ENCODE results near the gene SLC38A11.
A peak's percentile ranks its signal among the peaks of the same experiment; 100 is the strongest.

SLC38A11 gene

DNA sequence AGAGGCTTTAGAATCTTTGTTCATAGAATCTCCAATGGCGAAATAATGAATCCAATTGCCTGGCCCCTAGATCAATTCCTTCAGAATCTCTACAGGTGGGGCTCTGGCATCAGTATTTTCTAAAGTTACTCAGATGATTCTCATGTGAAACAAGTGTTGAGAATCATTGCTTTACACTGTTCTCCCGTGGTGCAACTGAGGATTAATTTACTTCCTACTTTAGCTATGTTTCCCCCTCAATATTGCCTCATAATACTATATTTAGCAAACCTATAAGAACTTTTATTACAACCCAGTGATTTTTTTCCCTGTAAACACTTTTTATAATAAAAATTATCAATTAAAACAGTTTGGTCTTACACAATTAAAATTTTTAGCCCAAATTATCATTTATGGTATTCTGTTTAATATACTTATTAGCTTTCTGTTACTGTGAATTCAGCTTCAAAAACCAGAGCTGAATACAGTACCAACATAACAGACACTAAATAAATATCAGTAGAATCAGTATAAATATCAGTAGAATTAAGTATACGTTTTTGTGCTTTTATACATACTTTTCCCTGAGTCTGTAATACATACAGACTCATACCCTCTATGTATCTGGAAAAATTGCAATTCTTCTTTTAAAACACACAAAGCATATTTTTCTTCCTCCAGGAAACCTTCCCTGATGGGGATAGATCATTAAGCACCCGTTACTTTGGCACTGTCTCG, 20.8 kb downstream of the SLC38A11 start:
- H3K27ac ChIP-seq (ENCODE audit: low read length), result no peak overlapping the region
- no peak overlapping the region for H3K4me3 ChIP-seq (ENCODE audit: low read length)
- no peaks in the 10 kb centered on the region for H3K4me1 ChIP-seq (ENCODE audit: insufficient read depth, low read length)
- H3K9me3 ChIP-seq (ENCODE audit: insufficient read depth, low read depth, low read length), result no peaks in the 10 kb centered on the region; the same call in 1 of the 2 replicates
- no peaks in the 10 kb centered on the region for H3K36me3 ChIP-seq (ENCODE audit: insufficient read depth, low read depth, low read length)
- H3K9ac ChIP-seq (ENCODE audit: low read depth, low read length), result no peak overlapping the region
- H3K27me3 ChIP-seq (ENCODE audit: insufficient read depth, low read length), result no peaks in the 10 kb centered on the region

- Histone ChIP-seq H3K27me3 (ENCODE audit: insufficient read depth, low read length) (no peaks in the 10 kb centered on the region), H3K27ac (ENCODE audit: low read length) (no peak overlapping the region), H3K9ac (ENCODE audit: low read depth, low read length) (no peak overlapping the region), H3K4me1 (ENCODE audit: insufficient read depth, low read length) (no peaks in the 10 kb centered on the region), H3K9me3 (ENCODE audit: insufficient read depth, low read depth, low read length) (no peaks in the 10 kb centered on the region; the same call in 1 of the 2 replicates), H3K4me3 (ENCODE audit: low read length) (no peak overlapping the region), H3K36me3 (ENCODE audit: insufficient read depth, low read depth, low read length) (no peaks in the 10 kb centered on the region)
These were observed 21.6 kb downstream of the SLC38A11 start for GRCh38 chr2:164933671-164934189.

- Histone ChIP-seq H3K27ac (ENCODE audit: low read length) (no peak overlapping the region), H3K4me3 (ENCODE audit: low read length) (no peak overlapping the region), H3K4me1 (ENCODE audit: insufficient read depth, low read length) (peaks cover 6% of the 10 kb centered on the region; the same call in 1 of the 2 replicates), H3K9me3 (ENCODE audit: insufficient read depth, low read depth, low read length) (no peaks in the 10 kb centered on the region; the same call in 1 of the 2 replicates), H3K36me3 (ENCODE audit: insufficient read depth, low read depth, low read length) (no peaks in the 10 kb centered on the region), H3K9ac (ENCODE audit: low read depth, low read length) (no peak overlapping the region), H3K27me3 (ENCODE audit: insufficient read depth, low read length) (no peaks in the 10 kb centered on the region)
These were observed 22.9 kb downstream of the SLC38A11 start for GRCh38 chr2:164932377-164932776.

- no peaks in the 10 kb centered on the region; the same call in 1 of the 2 replicates for H3K9me3 ChIP-seq (ENCODE audit: insufficient read depth, low read depth, low read length)
- H3K36me3 ChIP-seq (ENCODE audit: insufficient read depth, low read depth, low read length), result no peaks in the 10 kb centered on the region
- H3K4me3 ChIP-seq (ENCODE audit: low read length), result no peak overlapping the region
- no peak overlapping the region for H3K27ac ChIP-seq (ENCODE audit: low read length)
- no peak overlapping the region for H3K9ac ChIP-seq (ENCODE audit: low read depth, low read length)
- H3K4me1 ChIP-seq (ENCODE audit: insufficient read depth, low read length), result peaks cover 6% of the 10 kb centered on the region; the same call in 1 of the 2 replicates
- H3K27me3 ChIP-seq (ENCODE audit: insufficient read depth, low read length), result no peaks in the 10 kb centered on the region
These were observed 27.1 kb downstream of the SLC38A11 start for GRCh38 chr2:164928101-164928673.

- no peaks in the 10 kb centered on the region for H3K27me3 ChIP-seq (ENCODE audit: insufficient read depth, low read length)
- H3K4me3 ChIP-seq (ENCODE audit: low read length), result no peak overlapping the region
- no peak overlapping the region for H3K27ac ChIP-seq (ENCODE audit: low read length)
- 0 out of 2 replicates have a peak, but pooled peaks cover 2% of the 10 kb centered on the region for H3K4me1 ChIP-seq (ENCODE audit: insufficient read depth, low read length)
- no peaks in the 10 kb centered on the region for H3K9me3 ChIP-seq (ENCODE audit: insufficient read depth, low read depth, low read length)
- no peak overlapping the region for H3K9ac ChIP-seq (ENCODE audit: low read depth, low read length)
- no peaks in the 10 kb centered on the region for H3K36me3 ChIP-seq (ENCODE audit: insufficient read depth, low read depth, low read length)
These were observed 33.2 kb downstream of the SLC38A11 start for GRCh38 chr2:164922134-164922533.

- Histone ChIP-seq H3K27me3 (ENCODE audit: insufficient read depth, low read length) (no peaks in the 10 kb centered on the region), H3K27ac (ENCODE audit: low read length) (no peak overlapping the region), H3K4me3 (ENCODE audit: low read length) (no peak overlapping the region), H3K4me1 (ENCODE audit: insufficient read depth, low read length) (0 out of 2 replicates have a peak, but pooled peaks cover 4% of the 10 kb centered on the region), H3K36me3 (ENCODE audit: insufficient read depth, low read depth, low read length) (no peaks in the 10 kb centered on the region), H3K9ac (ENCODE audit: low read depth, low read length) (no peak overlapping the region), H3K9me3 (ENCODE audit: insufficient read depth, low read depth, low read length) (no peaks in the 10 kb centered on the region)
These were observed 34.9 kb downstream of the SLC38A11 start for GRCh38 chr2:164920430-164920829.

- Histone ChIP-seq H3K4me1 (ENCODE audit: insufficient read depth, low read length) (peaks cover 29% of the 10 kb centered on the region), H3K9ac (ENCODE audit: low read depth, low read length) (no peak overlapping the region), H3K27me3 (ENCODE audit: insufficient read depth, low read length) (no peaks in the 10 kb centered on the region), H3K27ac (ENCODE audit: low read length) (no peak overlapping the region), H3K4me3 (ENCODE audit: low read length) (no peak overlapping the region), H3K36me3 (ENCODE audit: insufficient read depth, low read depth, low read length) (no peaks in the 10 kb centered on the region), H3K9me3 (ENCODE audit: insufficient read depth, low read depth, low read length) (no peaks in the 10 kb centered on the region)
These were observed 37.9 kb downstream of the SLC38A11 start for GRCh38 chr2:164917296-164917903.

GRCh38 chr2:164915566-164915965, 39.8 kb downstream of the SLC38A11 start:
- Histone ChIP-seq H3K27ac (ENCODE audit: low read length) (no peak overlapping the region), H3K4me3 (ENCODE audit: low read length) (no peak overlapping the region), H3K9ac (ENCODE audit: low read depth, low read length) (no peak overlapping the region), H3K9me3 (ENCODE audit: insufficient read depth, low read depth, low read length) (no peaks in the 10 kb centered on the region), H3K36me3 (ENCODE audit: insufficient read depth, low read depth, low read length) (no peaks in the 10 kb centered on the region), H3K27me3 (ENCODE audit: insufficient read depth, low read length) (no peaks in the 10 kb centered on the region), H3K4me1 (ENCODE audit: insufficient read depth, low read length) (peaks cover 32% of the 10 kb centered on the region)

GRCh38 chr2:164913640-164914350, 41.5 kb downstream of the SLC38A11 start:
- Histone ChIP-seq H3K9ac (ENCODE audit: low read depth, low read length) (peak overlapping the region; percentile 49), H3K36me3 (ENCODE audit: insufficient read depth, low read depth, low read length) (no peaks in the 10 kb centered on the region), H3K27ac (ENCODE audit: low read length) (peak overlapping the region; percentile 67), H3K27me3 (ENCODE audit: insufficient read depth, low read length) (no peaks in the 10 kb centered on the region), H3K4me3 (ENCODE audit: low read length) (peak overlapping the region; percentile 37; the same call in 1 of the 2 replicates), H3K9me3 (ENCODE audit: insufficient read depth, low read depth, low read length) (no peaks in the 10 kb centered on the region), H3K4me1 (ENCODE audit: insufficient read depth, low read length) (peaks cover 36% of the 10 kb centered on the region)

GRCh38 chr2:164913011-164913410, 42.3 kb downstream of the SLC38A11 start:
- peak overlapping the region; percentile 37 for H3K4me3 ChIP-seq (ENCODE audit: low read length)
- H3K27me3 ChIP-seq (ENCODE audit: insufficient read depth, low read length), result no peaks in the 10 kb centered on the region
- H3K27ac ChIP-seq (ENCODE audit: low read length), result peak overlapping the region; percentile 67
- H3K9ac ChIP-seq (ENCODE audit: low read depth, low read length), result peak overlapping the region; percentile 49; the same call in 1 of the 2 replicates
- H3K36me3 ChIP-seq (ENCODE audit: insufficient read depth, low read depth, low read length), result no peaks in the 10 kb centered on the region
- peaks cover 36% of the 10 kb centered on the region for H3K4me1 ChIP-seq (ENCODE audit: insufficient read depth, low read length)
- H3K9me3 ChIP-seq (ENCODE audit: insufficient read depth, low read depth, low read length), result no peaks in the 10 kb centered on the region

- peaks cover 36% of the 10 kb centered on the region for H3K4me1 ChIP-seq (ENCODE audit: insufficient read depth, low read length)
These were observed 43.5 kb downstream of the SLC38A11 start for GRCh38 chr2:164911832-164912231.

More at GRCh38 chr2:164911832-164912231, 43.5 kb downstream of the SLC38A11 start:
- no peak overlapping the region for H3K4me3 ChIP-seq (ENCODE audit: low read length)
- H3K36me3 ChIP-seq (ENCODE audit: insufficient read depth, low read depth, low read length), result no peaks in the 10 kb centered on the region
- no peaks in the 10 kb centered on the region for H3K27me3 ChIP-seq (ENCODE audit: insufficient read depth, low read length)
- peak overlapping the region; percentile 16 for H3K27ac ChIP-seq (ENCODE audit: low read length)
- H3K9ac ChIP-seq (ENCODE audit: low read depth, low read length), result no peak overlapping the region
- no peaks in the 10 kb centered on the region for H3K9me3 ChIP-seq (ENCODE audit: insufficient read depth, low read depth, low read length)
